Panc1 (cell line): ENCODE data around the gene ITK.

Source experiments
- CTCF ChIP-seq: fragments of 450-650 bp; IDR thresholded peaks from 2 replicates; pipeline ENCODE4 v1.5.1; 2017; ENCODE audit warnings: mild to moderate bottlenecking
- POLR2AphosphoS5 ChIP-seq: IDR thresholded peaks from 2 replicates; pipeline ENCODE4 v1.6.1; 2012; ENCODE audit warnings: mild to moderate bottlenecking, low read depth, low read length, moderate library complexity
- REST ChIP-seq, 2 experiments: IDR thresholded peaks; 2 replicates each; pipeline ENCODE4 v1.6.1; 2011 to 2012; ENCODE audit warnings: low read depth in 2 of 2, control low read depth in 1 of 2, low read length in 1 of 2, mild to moderate bottlenecking in 1 of 2, moderate library complexity in 1 of 2; ENCODE audit not compliant: insufficient read depth in 1 of 2
- SIN3A ChIP-seq: IDR thresholded peaks from 2 replicates; pipeline ENCODE4 v1.6.1; 2012; ENCODE audit warnings: low read depth, mild to moderate bottlenecking, low read length, moderate library complexity, borderline replicate concordance; ENCODE audit not compliant: insufficient read depth
- TCF7L2 ChIP-seq: IDR thresholded peaks from 2 replicates; pipeline ENCODE4 v1.6.1; 2011; ENCODE audit warnings: mild to moderate bottlenecking, low read depth, low read length, inconsistent platforms

GRCh38 chr5:157267025-157267424 is 86.4 kb downstream of the ITK start:
- TF ChIP-seq POLR2AphosphoS5 (no peak), REST (IDR thresholded peaks at IDR 0.05; ENCODE audit: insufficient read depth in 1 of 2, low read depth in 2 of 2, low read length in 1 of 2) (no peak), CTCF (no peak), SIN3A (no peak), TCF7L2 (no peak)
